Bronchial epithelial cell (primary cell): ENCODE results near the gene PLEKHO1. TPM values are rescaled to one million over a fixed set of nuclear protein-coding genes. Genes with fewer than 3 reads are reported as not detected.
"Not testable (repeated sequence)": the region's sequence is repeated elsewhere in the genome, so short reads cannot be mapped to it uniquely, and the experiment has no call there.

Experiments used
- DNase-seq: peaks from one replicate; pipeline ENCODE4 v3.0.0-alpha.2; 2010; ENCODE audit warnings: low read depth
- FAIRE-seq: peaks from 2 replicates; lab custom pipeline; 2011; peaks lifted over from hg19 to GRCh38; lab: Jason Lieb, UNC
- H3K27me3 ChIP-seq: 2 replicates; pipeline ENCODE4 v1.5.1; 2011; ENCODE audit warnings: low read length; ENCODE audit not compliant: control insufficient read depth, insufficient read depth
- H3K36me3 ChIP-seq: 2 replicates; pipeline ENCODE4 v1.5.1; 2011; ENCODE audit warnings: low read length; ENCODE audit not compliant: control insufficient read depth, insufficient read depth
- H3K4me3 ChIP-seq: 2 replicates; pipeline ENCODE4 v1.5.1; 2011; ENCODE audit warnings: mild to moderate bottlenecking, low read depth, low read length, control low read depth
- CTCF ChIP-seq: IDR thresholded peaks from 2 replicates; pipeline ENCODE4 v1.5.1; 2011; ENCODE audit warnings: mild to moderate bottlenecking, moderate library complexity, low read length, control low read depth, inconsistent platforms; ENCODE audit not compliant: insufficient read depth, severe bottlenecking
- total RNA-seq: library from RNA; depleted of rRNA; stranded (reverse); fragments of >200 nt; gene quantifications from 2 replicates; pipeline ENCODE4 v1.2.1, GENCODE V29; 2014

Gene PLEKHO1
- total RNA-seq, 1 donor from 2014 or later, result 6.1 TPM

GRCh38 chr1:150142083-150142482 is 7.6 kb upstream of the PLEKHO1 start:
- Histone ChIP-seq H3K4me3 (no peak overlapping the region), H3K27me3 (no peaks in the 10 kb centered on the region), H3K36me3 (no peaks in the 10 kb centered on the region)
- DNase-seq (no peak), FAIRE-seq (no peak)
- no peak for TF ChIP-seq CTCF

- DNase-seq, result no peak
- FAIRE-seq, result no peak
- no peak for TF ChIP-seq CTCF
- Histone ChIP-seq H3K4me3 (no peak overlapping the region), H3K27me3 (no peaks in the 10 kb centered on the region), H3K36me3 (no peaks in the 10 kb centered on the region)
Observed at GRCh38 chr1:150144606-150145005, 5.1 kb upstream of the PLEKHO1 start.

GRCh38 chr1:150146016-150146415 is 3.7 kb upstream of the PLEKHO1 start:
- not testable (repeated sequence) for H3K36me3 ChIP-seq, H3K27me3 ChIP-seq, FAIRE-seq, DNase-seq, H3K4me3 ChIP-seq

GRCh38 chr1:150146849-150147542 is 2.7 kb upstream of the PLEKHO1 start:
- Histone ChIP-seq H3K4me3 (no peak overlapping the region), H3K27me3 (no peaks in the 10 kb centered on the region), H3K36me3 (no peaks in the 10 kb centered on the region)
- FAIRE-seq (no peak), DNase-seq (no peak)
- no peak for TF ChIP-seq CTCF

- DNase-seq (no peak), FAIRE-seq (no peak)
- no peak overlapping the region for H3K4me3 ChIP-seq
- no peaks in the 10 kb centered on the region for H3K27me3 ChIP-seq
- no peak for TF ChIP-seq CTCF
- H3K36me3 ChIP-seq, result no peaks in the 10 kb centered on the region
Observed at GRCh38 chr1:150148837-150149270, 862 bp upstream of the PLEKHO1 start.

GRCh38 chr1:150150133-150151021 is 661 bp downstream of the PLEKHO1 start:
- peak overlapping the region; percentile 46 for H3K4me3 ChIP-seq
- no peaks in the 10 kb centered on the region for H3K27me3 ChIP-seq
- DNase-seq, result no peak
- FAIRE-seq, result no peak
- no peak for TF ChIP-seq CTCF
- no peaks in the 10 kb centered on the region for H3K36me3 ChIP-seq
